PC-9 (cell line): ENCODE results near the gene AOPEP. TPM values are rescaled to one million over a fixed set of nuclear protein-coding genes. Genes with fewer than 3 reads are reported as not detected.

ENCODE experiments used
- BruUV-seq: library from RNA; stranded (reverse); fragments of 400-500 nt; replicated peaks from 2 replicates; lab custom pipeline; 2021; lab: Mats Ljungman, UMichigan
- CTCF ChIA-PET: fragments of 300-600 bp; sonication (Branson Sonifier 250); formaldehyde crosslinking; loops from one replicate; lab custom pipeline; 2022; ENCODE audit warnings: antibody characterized with exemption; lab: Charles Lee
- POLR2A ChIA-PET: fragments of 300-600 bp; sonication (Branson Sonifier 250); formaldehyde crosslinking; loops from one replicate; lab custom pipeline; 2022; ENCODE audit warnings: antibody characterized with exemption; ENCODE audit not compliant: unreplicated experiment; lab: Charles Lee
- DNase-seq, 2 experiments: peaks; one replicate each; pipeline versions ENCODE4 v3.0.0 to v3.0.0-alpha.2; 2015 to 2022; ENCODE audit warnings: mixed read lengths in 1 of 2
- H2AFZ ChIP-seq: fragments of 200-600 bp; sonication (generic); 2 replicates; pipeline ENCODE4 v1.8.1; 2017; ENCODE audit warnings: antibody characterized with exemption
- H3F3A ChIP-seq: fragments of 200-600 bp; sonication (generic); 2 replicates; pipeline ENCODE4 v1.8.1; 2017; ENCODE audit warnings: antibody characterized with exemption, mild to moderate bottlenecking, low read depth; ENCODE audit not compliant: insufficient read depth
- H3K27ac ChIP-seq: fragments of 200-600 bp; sonication (generic); 2 replicates; pipeline ENCODE4 v1.6.1; 2016; ENCODE audit warnings: mixed run types
- H3K27me3 ChIP-seq: fragments of 200-600 bp; sonication (generic); 2 replicates; pipeline ENCODE4 v1.6.1; 2016; ENCODE audit warnings: low read depth, mixed run types; ENCODE audit not compliant: insufficient read depth
- H3K36me3 ChIP-seq: fragments of 200-600 bp; sonication (generic); 2 replicates; pipeline ENCODE4 v1.6.1; 2016; ENCODE audit warnings: low read depth, mixed run types
- H3K4me1 ChIP-seq: fragments of 200-600 bp; sonication (generic); replicated peaks from 2 replicates; pipeline ENCODE4 v1.6.1; 2016; ENCODE audit warnings: mixed run types; ENCODE audit not compliant: insufficient read depth
- H3K4me2 ChIP-seq: fragments of 200-600 bp; sonication (generic); 2 replicates; pipeline ENCODE4 v1.6.1; 2017; ENCODE audit warnings: mixed run types
- H3K4me3 ChIP-seq: fragments of 200-600 bp; sonication (generic); 2 replicates; pipeline ENCODE4 v1.6.1; 2016; ENCODE audit warnings: mixed run types
- H3K79me2 ChIP-seq: fragments of 200-600 bp; sonication (generic); 2 replicates; pipeline ENCODE4 v1.6.1; 2017; ENCODE audit warnings: low read depth, mixed run types
- H3K9me2 ChIP-seq: fragments of 200-600 bp; sonication (generic); 2 replicates; pipeline ENCODE4 v1.8.1; 2017; ENCODE audit warnings: mild to moderate bottlenecking; ENCODE audit not compliant: insufficient read depth
- H3K9me3 ChIP-seq: fragments of 200-600 bp; sonication (generic); 2 replicates; pipeline ENCODE4 v1.8.1; 2016; ENCODE audit warnings: low read depth; ENCODE audit not compliant: insufficient read depth
- H4K20me1 ChIP-seq: fragments of 200-600 bp; sonication (generic); 2 replicates; pipeline ENCODE4 v1.8.1; 2017; ENCODE audit not compliant: insufficient read depth
- EZH2 ChIP-seq: fragments of 200-600 bp; sonication (generic); IDR thresholded peaks from 2 replicates; pipeline ENCODE4 v1.8.0; 2017; ENCODE audit warnings: antibody characterized with exemption, low read depth
- intact Hi-C: fragments of 100-400 bp; cut with micrococcal nuclease; formaldehyde crosslinking; loops from one replicate; pipeline ENCODE4 v1.10.0; 2022; ENCODE audit not compliant: unreplicated experiment
- total RNA-seq: library from RNA; stranded (reverse); gene quantifications from 2 replicates; pipeline ENCODE4 v1.2.3, GENCODE V29; 2021
- TF ChIP-seq, protein P1 (sequence below): fragments of 200-600 bp; sonication (generic); conservative IDR thresholded peaks from 2 replicates; pipeline ENCODE4 v1.6.1; 2017; ENCODE audit warnings: mixed run types, antibody characterized with exemption, mild to moderate bottlenecking, moderate library complexity

Gene AOPEP
- total RNA-seq, 1 experiment from 2014 or later, result 90.0 TPM

DNA sequence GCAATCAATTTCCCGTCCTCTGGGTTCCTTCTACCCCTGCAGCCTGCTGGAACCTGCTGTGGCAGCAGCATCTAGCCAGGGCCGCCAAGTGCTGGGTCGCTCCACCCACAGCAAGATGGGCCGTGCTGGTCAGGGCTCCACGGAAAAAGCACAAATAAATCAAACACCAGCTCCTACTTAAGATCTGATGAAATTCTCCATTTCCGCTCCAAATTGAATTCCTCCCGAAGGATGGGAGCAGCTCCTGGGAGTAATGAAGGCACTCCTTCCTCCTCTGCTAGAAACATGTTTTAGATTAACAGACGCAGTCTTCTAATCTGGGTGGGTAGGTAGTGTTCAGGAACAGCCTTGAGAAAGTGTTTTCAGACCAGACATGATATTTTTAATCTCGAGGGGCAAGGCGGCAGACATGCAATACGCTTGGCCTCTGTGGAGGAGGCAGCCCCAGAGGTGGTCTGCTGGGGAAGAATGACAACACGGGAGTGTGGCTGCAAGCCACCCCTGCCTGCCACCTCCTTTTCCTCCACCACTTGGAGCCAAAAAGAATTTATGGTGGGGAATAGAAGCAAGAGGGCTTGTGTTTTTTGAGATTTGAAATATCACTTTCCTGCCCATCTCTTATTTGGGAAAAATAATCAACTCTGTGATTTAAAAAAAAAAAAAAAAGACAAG is 194.1 kb downstream of the AOPEP start:
- H3F3A ChIP-seq, result peaks cover 94% of the 10 kb centered on the region
- H3K9me2 ChIP-seq, result no peaks in the 10 kb centered on the region
- H3K36me3 ChIP-seq, result peaks cover 11% of the 10 kb centered on the region; the same call in 1 of the 2 replicates
- BruUV-seq, result TSS peak; percentile 57
- H3K27me3 ChIP-seq, result no peaks in the 10 kb centered on the region
- peaks cover 59% of the 10 kb centered on the region for H3K79me2 ChIP-seq
- no peak for TF ChIP-seq EZH2
- H4K20me1 ChIP-seq, result no peaks in the 10 kb centered on the region
- peak in 1 of 2 experiments; percentile 74 for DNase-seq
- POLR2A ChIA-PET, result interaction anchor here (0.6 to 1.0 kb wide), 7 partner anchors 17 to 101 kb away, joined by 3 to 16 read pairs (median 4); no protein-coding TSS in a partner anchor
- H3K27ac ChIP-seq, result peak overlapping the region; percentile 97
- intact Hi-C loops, result loop anchor here (5.0 kb wide), 1 partner anchor 253 kb away; no protein-coding TSS in a partner anchor
- peaks cover 93% of the 10 kb centered on the region for H3K4me1 ChIP-seq
- no peaks in the 10 kb centered on the region for H3K9me3 ChIP-seq
- no peak overlapping the region for H2AFZ ChIP-seq
- peak overlapping the region; percentile 76 for H3K4me2 ChIP-seq
- CTCF ChIA-PET, result interaction anchor here (0.6 kb wide), 1 partner anchor 44 kb away, joined by 3 read pairs; no protein-coding TSS in a partner anchor
- peak overlapping the region; percentile 46; the same call in 1 of the 2 replicates for H3K4me3 ChIP-seq

DNA sequence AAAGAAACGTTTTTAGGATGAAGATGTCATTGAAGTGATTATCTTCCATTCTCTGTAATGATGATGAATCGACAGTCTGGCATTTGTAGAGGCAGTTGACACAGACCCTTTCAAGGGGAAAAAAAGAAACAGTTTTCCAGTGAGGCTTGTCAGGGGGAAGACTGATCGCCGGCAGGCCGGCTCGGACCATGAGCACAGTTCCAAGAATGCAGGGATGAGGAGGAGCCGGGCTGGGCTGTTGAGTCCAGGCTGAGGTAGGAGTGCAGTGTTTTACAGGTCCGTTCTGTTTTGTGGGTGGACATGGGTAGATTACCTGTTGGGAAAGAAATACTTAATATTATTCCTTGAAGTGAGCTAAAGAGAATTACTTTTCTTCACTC is 194.6 kb downstream of the AOPEP start:
- peak; percentile 52 to 80 for DNase-seq
- intact Hi-C loops, result loop anchor here (5.0 kb wide), 1 partner anchor 254 kb away; no protein-coding TSS in a partner anchor
- Histone ChIP-seq H3K27ac (peak overlapping the region; percentile 97), H3F3A (peaks cover 93% of the 10 kb centered on the region), H3K4me3 (peak overlapping the region; percentile 46), H3K9me3 (no peaks in the 10 kb centered on the region), H4K20me1 (no peaks in the 10 kb centered on the region), H3K79me2 (peaks cover 55% of the 10 kb centered on the region), H2AFZ (no peak overlapping the region), H3K36me3 (peaks cover 12% of the 10 kb centered on the region; the same call in 1 of the 2 replicates), H3K4me1 (peaks cover 93% of the 10 kb centered on the region), H3K4me2 (peak overlapping the region; percentile 76), H3K27me3 (no peaks in the 10 kb centered on the region), H3K9me2 (no peaks in the 10 kb centered on the region)
- ChIA-PET POLR2A (interaction anchor here (0.6 to 0.7 kb wide), 5 partner anchors 18 to 194 kb away, joined by 3 to 7 read pairs (median 4); no protein-coding TSS in a partner anchor), CTCF (no interaction called here)
- TF ChIP-seq EZH2, result no peak
- TF ChIP-seq, protein P1, sequence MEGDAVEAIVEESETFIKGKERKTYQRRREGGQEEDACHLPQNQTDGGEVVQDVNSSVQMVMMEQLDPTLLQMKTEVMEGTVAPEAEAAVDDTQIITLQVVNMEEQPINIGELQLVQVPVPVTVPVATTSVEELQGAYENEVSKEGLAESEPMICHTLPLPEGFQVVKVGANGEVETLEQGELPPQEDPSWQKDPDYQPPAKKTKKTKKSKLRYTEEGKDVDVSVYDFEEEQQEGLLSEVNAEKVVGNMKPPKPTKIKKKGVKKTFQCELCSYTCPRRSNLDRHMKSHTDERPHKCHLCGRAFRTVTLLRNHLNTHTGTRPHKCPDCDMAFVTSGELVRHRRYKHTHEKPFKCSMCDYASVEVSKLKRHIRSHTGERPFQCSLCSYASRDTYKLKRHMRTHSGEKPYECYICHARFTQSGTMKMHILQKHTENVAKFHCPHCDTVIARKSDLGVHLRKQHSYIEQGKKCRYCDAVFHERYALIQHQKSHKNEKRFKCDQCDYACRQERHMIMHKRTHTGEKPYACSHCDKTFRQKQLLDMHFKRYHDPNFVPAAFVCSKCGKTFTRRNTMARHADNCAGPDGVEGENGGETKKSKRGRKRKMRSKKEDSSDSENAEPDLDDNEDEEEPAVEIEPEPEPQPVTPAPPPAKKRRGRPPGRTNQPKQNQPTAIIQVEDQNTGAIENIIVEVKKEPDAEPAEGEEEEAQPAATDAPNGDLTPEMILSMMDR, result no peak
- BruUV-seq, result no TSS peak

DNA sequence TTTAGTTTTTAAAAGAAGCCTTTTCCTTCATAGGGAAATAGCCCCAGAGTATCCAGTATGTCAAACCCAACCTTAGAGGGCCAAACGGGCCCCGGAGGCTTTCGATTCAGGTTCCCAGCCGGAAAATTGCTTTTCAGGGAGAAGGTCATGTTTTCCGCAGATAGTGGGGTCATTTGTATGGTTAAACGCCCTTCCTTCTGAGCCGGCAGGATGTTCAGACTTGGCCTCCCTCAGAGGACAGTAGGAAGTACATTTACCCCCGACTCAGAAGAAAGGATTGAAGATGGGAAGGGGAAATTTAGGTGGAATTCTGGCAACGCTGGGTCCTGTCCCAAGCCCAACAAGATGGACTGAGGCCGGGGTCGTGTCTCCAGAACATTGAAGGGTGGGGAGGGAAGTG is 195.2 kb downstream of the AOPEP start:
- CTCF ChIA-PET, result no interaction called here

More for the DNA sequence above, 195.2 kb downstream of the AOPEP start:
- H3K9me2 ChIP-seq, result no peaks in the 10 kb centered on the region
- no peaks in the 10 kb centered on the region for H4K20me1 ChIP-seq
- peak in 1 of 2 experiments; percentile 53 for DNase-seq
- peak overlapping the region; percentile 46 for H3K4me3 ChIP-seq
- peaks cover 12% of the 10 kb centered on the region; the same call in 1 of the 2 replicates for H3K36me3 ChIP-seq
- POLR2A ChIA-PET, result interaction anchor here (0.6 to 0.7 kb wide), 6 partner anchors 8 to 195 kb away, joined by 3 to 7 read pairs (median 4); no protein-coding TSS in a partner anchor
- peaks cover 93% of the 10 kb centered on the region for H3K4me1 ChIP-seq
- BruUV-seq, result TSS peak; percentile 50
- H3K4me2 ChIP-seq, result peak overlapping the region; percentile 76
- H3F3A ChIP-seq, result peaks cover 92% of the 10 kb centered on the region
- peak overlapping the region; percentile 97 for H3K27ac ChIP-seq
- no peak overlapping the region for H2AFZ ChIP-seq
- peaks cover 52% of the 10 kb centered on the region for H3K79me2 ChIP-seq
- no peak for TF ChIP-seq EZH2
- TF ChIP-seq, protein P1, result no peak
- intact Hi-C loops, result loop anchor here (1.0 to 5.0 kb wide), 7 partner anchors 8 to 254 kb away; no protein-coding TSS in a partner anchor
- no peaks in the 10 kb centered on the region for H3K9me3 ChIP-seq
- no peaks in the 10 kb centered on the region for H3K27me3 ChIP-seq
